Measurements from ENCODE around the gene RBFOX2. TPM values are rescaled to one million over a fixed set of nuclear protein-coding genes. Genes with fewer than 3 reads are reported as not detected.
A peak's percentile ranks its signal among the peaks of the same experiment; 100 is the strongest.

The RBFOX2 gene
- total and polyA plus RNA-seq, 11 donors, result 31.0 to 102 (median 84.0) TPM

DNA sequence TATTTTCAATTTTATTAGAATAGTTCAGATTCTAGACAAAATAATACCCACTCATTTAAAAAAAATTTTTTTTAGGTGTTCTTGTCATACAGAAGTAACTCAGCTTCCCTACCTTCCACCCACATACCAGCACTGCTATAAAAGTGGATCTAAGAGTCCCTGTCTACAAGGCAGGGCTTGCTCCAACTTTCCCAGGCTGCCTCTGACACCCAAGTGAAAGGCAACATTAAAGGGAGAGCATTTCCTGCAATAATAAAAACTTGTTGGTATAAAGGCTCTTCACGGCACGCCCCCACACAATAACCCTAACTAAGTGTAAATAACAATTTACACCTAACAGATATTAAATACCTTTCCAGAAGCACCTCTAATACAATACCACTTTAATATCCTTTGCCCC is 183.7 kb downstream of the RBFOX2 start:
- Histone ChIP-seq H3K27ac (no peak overlapping the region), H3K27me3 (no peaks in the 10 kb centered on the region), H3K36me3 (no peaks in the 10 kb centered on the region), H3K4me3 (no peak overlapping the region), H3K4me1 (peaks cover 5 to 72% (median 33%) of the 10 kb centered on the region in 12 donors), H3K9me3 (no peaks in the 10 kb centered on the region)
- no peak for DNase-seq
- intact Hi-C loops (cut with DNase I), result loop anchor here in 6 of 10 donors (5.0 to 10.0 kb wide), 4 partner anchors 47 to 220 kb away; no protein-coding TSS in a partner anchor
- TF ChIP-seq, protein P1, sequence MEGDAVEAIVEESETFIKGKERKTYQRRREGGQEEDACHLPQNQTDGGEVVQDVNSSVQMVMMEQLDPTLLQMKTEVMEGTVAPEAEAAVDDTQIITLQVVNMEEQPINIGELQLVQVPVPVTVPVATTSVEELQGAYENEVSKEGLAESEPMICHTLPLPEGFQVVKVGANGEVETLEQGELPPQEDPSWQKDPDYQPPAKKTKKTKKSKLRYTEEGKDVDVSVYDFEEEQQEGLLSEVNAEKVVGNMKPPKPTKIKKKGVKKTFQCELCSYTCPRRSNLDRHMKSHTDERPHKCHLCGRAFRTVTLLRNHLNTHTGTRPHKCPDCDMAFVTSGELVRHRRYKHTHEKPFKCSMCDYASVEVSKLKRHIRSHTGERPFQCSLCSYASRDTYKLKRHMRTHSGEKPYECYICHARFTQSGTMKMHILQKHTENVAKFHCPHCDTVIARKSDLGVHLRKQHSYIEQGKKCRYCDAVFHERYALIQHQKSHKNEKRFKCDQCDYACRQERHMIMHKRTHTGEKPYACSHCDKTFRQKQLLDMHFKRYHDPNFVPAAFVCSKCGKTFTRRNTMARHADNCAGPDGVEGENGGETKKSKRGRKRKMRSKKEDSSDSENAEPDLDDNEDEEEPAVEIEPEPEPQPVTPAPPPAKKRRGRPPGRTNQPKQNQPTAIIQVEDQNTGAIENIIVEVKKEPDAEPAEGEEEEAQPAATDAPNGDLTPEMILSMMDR (IDR thresholded peaks at IDR 0.05), result no peak
- TF ChIP-seq POLR2A (IDR thresholded peaks at IDR 0.05), result no peak
- WGBS, 4 donors, result 73 to 84% (median 81%) methylated on average over 2 of the region's 2 CpGs
- no peak for ATAC-seq

DNA sequence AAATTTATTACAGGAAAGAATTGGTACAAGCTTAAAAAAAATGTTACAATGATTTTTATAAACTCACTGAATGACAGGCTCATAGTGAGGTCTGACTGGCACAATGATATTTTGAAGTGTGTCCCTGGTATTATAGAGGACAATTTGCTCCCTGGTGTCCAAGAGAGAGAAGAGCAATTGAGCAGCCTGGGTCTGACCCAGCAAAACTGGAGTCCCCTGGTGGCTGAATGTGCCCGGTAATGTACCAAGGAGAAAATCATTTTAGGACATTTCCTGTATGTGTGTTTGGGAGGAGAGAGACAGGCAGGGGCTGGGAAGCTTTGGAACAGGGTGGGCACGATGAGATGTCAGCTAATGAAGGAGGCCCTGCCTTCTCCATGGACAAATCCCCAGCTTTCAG is 185.7 kb downstream of the RBFOX2 start:
- 29 to 34% (median 32%) methylated on average over 2 of the region's 2 CpGs for WGBS, 4 donors
- ATAC-seq (peak; percentile 51 to 75 (median 54)), DNase-seq (peak in 2 of 5 donors; percentile 35 to 36)
- Histone ChIP-seq H3K4me1 (peaks cover 4 to 71% (median 34%) of the 10 kb centered on the region in 12 donors), H3K4me3 (no peak overlapping the region), H3K9me3 (no peaks in the 10 kb centered on the region), H3K27ac (peak overlapping the region in 8 of 12 donors; percentile 4 to 85 (median 32)), H3K36me3 (no peaks in the 10 kb centered on the region), H3K27me3 (no peaks in the 10 kb centered on the region)
- intact Hi-C loops (cut with DNase I), result loop anchor here in 8 of 10 donors (2.0 to 10.0 kb wide), 6 partner anchors 40 to 218 kb away; no protein-coding TSS in a partner anchor
- TF ChIP-seq, protein P1 (IDR thresholded peaks at IDR 0.05), result peak; percentile 24 to 61 (median 43)
- no peak for TF ChIP-seq POLR2A (IDR thresholded peaks at IDR 0.05)

DNA sequence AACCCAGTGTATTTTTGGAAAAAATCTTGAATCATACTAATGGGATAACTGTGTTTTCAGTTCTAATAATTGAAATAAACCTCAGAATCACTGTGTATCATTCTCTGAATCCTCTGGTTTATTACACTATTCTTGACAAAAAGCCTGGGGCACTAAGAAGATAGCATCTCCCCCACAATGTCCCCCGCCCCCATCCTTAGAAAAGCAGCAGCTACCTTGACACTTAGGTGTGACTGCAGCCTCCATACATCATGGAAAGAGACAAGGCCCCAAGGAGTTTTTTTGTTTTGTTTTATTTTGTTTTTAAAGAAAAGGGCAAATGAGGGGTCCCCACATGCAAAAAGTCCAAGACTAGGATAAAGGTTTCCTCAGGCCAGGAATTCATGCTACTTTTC is 186.1 kb downstream of the RBFOX2 start:
- peaks cover 4 to 71% (median 34%) of the 10 kb centered on the region in 12 donors for H3K4me1 ChIP-seq
- TF ChIP-seq, protein P1 (IDR thresholded peaks at IDR 0.05), result no peak
- TF ChIP-seq POLR2A (IDR thresholded peaks at IDR 0.05), result no peak
- WGBS, 4 donors, result 88 to 98% (median 93%) methylated on average over 1 of the region's 1 CpG
- ATAC-seq (no peak), DNase-seq (no peak)
- H3K27me3 ChIP-seq, result no peaks in the 10 kb centered on the region
- no peaks in the 10 kb centered on the region for H3K36me3 ChIP-seq
- peak overlapping the region in 9 of 12 donors; percentile 4 to 85 (median 30) for H3K27ac ChIP-seq
- no peak overlapping the region for H3K4me3 ChIP-seq
- no peaks in the 10 kb centered on the region for H3K9me3 ChIP-seq
- intact Hi-C loops (cut with DNase I), result loop anchor here in 8 of 10 donors (2.0 to 10.0 kb wide), 6 partner anchors 40 to 218 kb away; no protein-coding TSS in a partner anchor

DNA sequence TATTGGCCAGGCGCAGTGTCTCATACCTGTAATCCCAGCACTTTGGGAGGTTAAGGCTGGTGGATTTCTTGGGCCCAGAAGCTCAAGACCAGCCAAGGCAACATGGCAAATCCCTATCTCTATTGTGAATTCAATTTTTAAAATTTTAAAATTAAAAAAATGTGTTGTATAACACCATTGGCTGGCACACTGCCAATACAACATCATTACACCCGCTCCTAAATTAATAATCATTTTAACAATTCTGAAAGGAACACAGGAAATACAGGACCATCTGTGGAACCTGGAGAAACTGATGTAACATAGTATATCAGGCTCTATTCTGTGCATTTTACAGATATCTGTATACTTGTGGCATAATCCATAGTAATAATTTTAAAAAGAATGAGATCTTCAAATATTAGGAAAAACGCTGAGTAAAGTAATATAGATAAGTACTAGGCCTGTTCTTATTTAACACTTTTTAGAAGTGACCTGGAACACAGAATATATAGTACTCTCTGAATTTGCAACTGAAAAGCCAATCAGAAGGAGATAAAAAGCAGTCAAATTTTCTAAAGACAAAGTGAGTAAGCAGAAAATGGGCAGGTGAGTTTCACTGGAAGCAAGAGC is 186.6 kb downstream of the RBFOX2 start:
- Histone ChIP-seq H3K4me3 (no peak overlapping the region), H3K4me1 (peaks cover 3 to 71% (median 38%) of the 10 kb centered on the region in 12 donors), H3K9me3 (no peaks in the 10 kb centered on the region), H3K27ac (peak overlapping the region in 9 of 12 donors; percentile 4 to 85 (median 30)), H3K36me3 (no peaks in the 10 kb centered on the region), H3K27me3 (no peaks in the 10 kb centered on the region)
- no peak for DNase-seq
- TF ChIP-seq POLR2A (IDR thresholded peaks at IDR 0.05), result no peak
- TF ChIP-seq, protein P1 (IDR thresholded peaks at IDR 0.05), result no peak
- 65 to 76% (median 72%) methylated on average over 3 of the region's 3 CpGs for WGBS, 4 donors
- no peak for ATAC-seq
- intact Hi-C loops (cut with DNase I), result loop anchor here in 8 of 10 donors (2.0 to 10.0 kb wide), 6 partner anchors 41 to 217 kb away; no protein-coding TSS in a partner anchor
